HG02938 (cell line): Measurements from ENCODE around the gene CREB3L2.
A peak's percentile ranks its signal among the peaks of the same experiment; 100 is the strongest.
"Not testable (repeated sequence)": the region's sequence is repeated elsewhere in the genome, so short reads cannot be mapped to it uniquely, and the experiment has no call there.

Experiments used
- ATAC-seq: cut with Tn5 transposase; IDR thresholded peaks from one replicate; pipeline ENCODE4 v1.9.1; 2021; ENCODE audit warnings: mild to moderate bottlenecking, moderate library complexity; ENCODE audit not compliant: unreplicated experiment

CREB3L2 gene

GRCh38 chr7:137908106-137908505 lies 93.8 kb downstream of the CREB3L2 start:
- ATAC-seq = no peak

- ATAC-seq = not testable (repeated sequence)
Measured at GRCh38 chr7:137906636-137907035, 95.2 kb downstream of the CREB3L2 start.

- ATAC-seq = no peak
Measured at GRCh38 chr7:137904833-137905232, 97.1 kb downstream of the CREB3L2 start.

- ATAC-seq = peak; percentile 67
Measured at GRCh38 chr7:137903382-137904169, 98.3 kb downstream of the CREB3L2 start.

GRCh38 chr7:137900137-137900536 lies 101.7 kb downstream of the CREB3L2 start:
- no peak for ATAC-seq

- peak; percentile 48 for ATAC-seq
Measured at GRCh38 chr7:137898839-137899721, 102.8 kb downstream of the CREB3L2 start.

- ATAC-seq = peak; percentile 84
Measured at GRCh38 chr7:137895301-137896221, 106.3 kb downstream of the CREB3L2 start.

GRCh38 chr7:137893143-137893742 lies 108.6 kb downstream of the CREB3L2 start:
- ATAC-seq = no peak

GRCh38 chr7:137891016-137891655 lies 110.8 kb downstream of the CREB3L2 start:
- ATAC-seq = no peak

GRCh38 chr7:137890449-137890921 lies 111.4 kb downstream of the CREB3L2 start:
- no peak for ATAC-seq

GRCh38 chr7:137888241-137888640 lies 113.6 kb downstream of the CREB3L2 start:
- ATAC-seq = no peak

GRCh38 chr7:137886746-137887145 lies 115.1 kb downstream of the CREB3L2 start:
- no peak for ATAC-seq

- ATAC-seq = no peak
Measured at GRCh38 chr7:137886281-137886680, 115.6 kb downstream of the CREB3L2 start.

GRCh38 chr7:137885678-137886077 lies 116.2 kb downstream of the CREB3L2 start:
- no peak for ATAC-seq

GRCh38 chr7:137882806-137883205 lies 119.1 kb downstream of the CREB3L2 start:
- ATAC-seq = no peak

- ATAC-seq = peak; percentile 96
Measured at GRCh38 chr7:137882261-137882668, 119.6 kb downstream of the CREB3L2 start.

GRCh38 chr7:137881607-137882260 lies 120.2 kb downstream of the CREB3L2 start:
- peak; percentile 17 for ATAC-seq

GRCh38 chr7:137880432-137880831 lies 121.5 kb downstream of the CREB3L2 start:
- no peak for ATAC-seq
